Measurements from ENCODE around the gene IKZF5.

- TF ChIP-seq CTCF (IDR thresholded peaks at IDR 0.05) (no peak), POLR2A (IDR thresholded peaks at IDR 0.05) (no peak)
Measured at GRCh38 chr10:123057968-123058367, 49.4 kb upstream of the IKZF5 start.

Data from lower leg skin (tissue), 3 donors.